Erythroblast (primary cell): ENCODE measurements around the gene TMOD1.
A peak's percentile ranks its signal among the peaks of the same experiment; 100 is the strongest.
"Not testable (repeated sequence)": the region's sequence is repeated elsewhere in the genome, so short reads cannot be mapped to it uniquely, and the experiment has no call there.

Experiments
- DNase-seq, 2 experiments: peaks; one replicate each; lab custom pipeline; 2025; lab: John Stamatoyannopoulos, UW
- GATA1 ChIP-seq: IDR thresholded peaks from 2 replicates; pipeline ENCODE4 v1.6.1; 2011; ENCODE audit warnings: low read depth, mild to moderate bottlenecking, control low read depth, low read length, moderate library complexity
- POLR2A ChIP-seq: IDR thresholded peaks from 2 replicates; pipeline ENCODE4 v1.6.1; 2011; ENCODE audit warnings: mild to moderate bottlenecking, low read length

TMOD1 gene

GRCh38 chr9:97480749-97481148 is 20.7 kb upstream of the TMOD1 start:
- no peak for DNase-seq
- no peak for TF ChIP-seq GATA1
- no peak for TF ChIP-seq POLR2A

- DNase-seq: no peak
- TF ChIP-seq GATA1 (no peak), POLR2A (no peak)
These were observed 17.3 kb upstream of the TMOD1 start for GRCh38 chr9:97484134-97484533.

GRCh38 chr9:97487107-97487506 is 14.4 kb upstream of the TMOD1 start:
- TF ChIP-seq POLR2A (no peak), GATA1 (no peak)
- peak; percentile 17 to 26 for DNase-seq

- no peak for DNase-seq
- TF ChIP-seq POLR2A: no peak
- no peak for TF ChIP-seq GATA1
These were observed 13.6 kb upstream of the TMOD1 start for GRCh38 chr9:97487861-97488260.

- no peak for TF ChIP-seq GATA1
- TF ChIP-seq POLR2A: no peak
- DNase-seq: no peak
These were observed 10.1 kb upstream of the TMOD1 start for GRCh38 chr9:97491216-97491999.

- not testable (repeated sequence) for DNase-seq
These were observed 3.7 kb upstream of the TMOD1 start for GRCh38 chr9:97497558-97498375.

- not testable (repeated sequence) for DNase-seq
These were observed 2.6 kb upstream of the TMOD1 start for GRCh38 chr9:97498846-97499245.

GRCh38 chr9:97500263-97500662 is 1.2 kb upstream of the TMOD1 start:
- TF ChIP-seq POLR2A: no peak
- TF ChIP-seq GATA1: no peak

GRCh38 chr9:97500765-97501176 is 695 bp upstream of the TMOD1 start:
- no peak for DNase-seq
- TF ChIP-seq POLR2A (no peak), GATA1 (no peak)

More at GRCh38 chr9:97500263-97500662, 1.2 kb upstream of the TMOD1 start:
- no peak for DNase-seq

GRCh38 chr9:97501972-97502221 is 431 bp downstream of the TMOD1 start:
- TF ChIP-seq GATA1: no peak
- peak; percentile 26 for TF ChIP-seq POLR2A
- DNase-seq: peak; percentile 57 to 74

- peak; percentile 64 to 80 for DNase-seq
- no peak for TF ChIP-seq GATA1
- TF ChIP-seq POLR2A: peak; percentile 15
These were observed 937 bp downstream of the TMOD1 start for GRCh38 chr9:97502222-97502983.

GRCh38 chr9:97502984-97503861 is 1.8 kb downstream of the TMOD1 start:
- TF ChIP-seq GATA1 (no peak), POLR2A (peak; percentile 77)
- peak; percentile 96 to 98 for DNase-seq

GRCh38 chr9:97503862-97504210 is 2.4 kb downstream of the TMOD1 start:
- DNase-seq: no peak
- no peak for TF ChIP-seq GATA1
- TF ChIP-seq POLR2A: no peak
